ENCODE results near the gene VASN. TPM values are rescaled to one million over a fixed set of nuclear protein-coding genes. Genes with fewer than 3 reads are reported as not detected.

The VASN gene
- total and polyA plus RNA-seq, 9 of the 15 experiments (the other 6 are each of a cell fraction or from before 2014, with no cell fraction given), result 0.01 to 2.5 (median 0.41) TPM; not detected in 1

GRCh38 chr16:4371357-4372000, at the start of gene VASN (continued):
- TF ChIP-seq ZNF398 (CRISPR knock-in tag; IDR thresholded peaks at IDR 0.05) (no peak), HIVEP1 (CRISPR knock-in tag; IDR thresholded peaks at IDR 0.05) (no peak), ZMIZ1 (IDR thresholded peaks at IDR 0.05; ENCODE audit: low read depth in 2 of 2, low read length in 2 of 2) (no peak), SIRT6 (IDR thresholded peaks at IDR 0.05; ENCODE audit: low read depth, low read length) (no peak), NCOA2 (IDR thresholded peaks at IDR 0.05; ENCODE audit: partially characterized antibody in 2 of 2) (no peak), ZNF316 (IDR thresholded peaks at IDR 0.05) (no peak), ZNF561 (CRISPR knock-in tag; conservative IDR thresholded peaks at IDR 0.05) (no peak), PHB2 (IDR thresholded peaks at IDR 0.05; ENCODE audit: low read depth) (no peak), ZNF224 (CRISPR knock-in tag; IDR thresholded peaks at IDR 0.05) (no peak), HDAC1 (IDR thresholded peaks at IDR 0.05) (0 out of 4 replicates have a peak, but pooled peaks of 1 of the 2 experiments have one; percentile 30), TAF7 (tag; IDR thresholded peaks at IDR 0.05) (no peak), DEAF1 (CRISPR knock-in tag; IDR thresholded peaks at IDR 0.05) (no peak), PML (IDR thresholded peaks at IDR 0.05; ENCODE audit: low read length) (no peak), ETS1 (conservative IDR thresholded peaks at IDR 0.05; ENCODE audit: control insufficient read depth, low read depth, low read length) (0 out of 2 replicates have a peak, but pooled peaks have one; percentile 60), NONO (IDR thresholded peaks at IDR 0.05; ENCODE audit: low read depth in 2 of 2, low read length in 1 of 2) (peak in 1 of 2 experiments; percentile 96; a peak in 2 of 4 replicates), HMG20B (CRISPR knock-in tag; IDR thresholded peaks at IDR 0.05) (no peak), PHF21A (IDR thresholded peaks at IDR 0.05; ENCODE audit: borderline replicate concordance, low read depth) (no peak), COPS2 (conservative IDR thresholded peaks at IDR 0.05) (no peak), ATF2 (CRISPR knock-in tag; IDR thresholded peaks at IDR 0.05) (no peak)

All from K562 (cell line).